SW480 (cell line): ENCODE measurements around the gene KLHL8.

Experiments
- DNase-seq: peaks from one replicate; pipeline ENCODE4 v3.0.0-alpha.2; 2016; ENCODE audit warnings: low spot score

Gene KLHL8

DNA sequence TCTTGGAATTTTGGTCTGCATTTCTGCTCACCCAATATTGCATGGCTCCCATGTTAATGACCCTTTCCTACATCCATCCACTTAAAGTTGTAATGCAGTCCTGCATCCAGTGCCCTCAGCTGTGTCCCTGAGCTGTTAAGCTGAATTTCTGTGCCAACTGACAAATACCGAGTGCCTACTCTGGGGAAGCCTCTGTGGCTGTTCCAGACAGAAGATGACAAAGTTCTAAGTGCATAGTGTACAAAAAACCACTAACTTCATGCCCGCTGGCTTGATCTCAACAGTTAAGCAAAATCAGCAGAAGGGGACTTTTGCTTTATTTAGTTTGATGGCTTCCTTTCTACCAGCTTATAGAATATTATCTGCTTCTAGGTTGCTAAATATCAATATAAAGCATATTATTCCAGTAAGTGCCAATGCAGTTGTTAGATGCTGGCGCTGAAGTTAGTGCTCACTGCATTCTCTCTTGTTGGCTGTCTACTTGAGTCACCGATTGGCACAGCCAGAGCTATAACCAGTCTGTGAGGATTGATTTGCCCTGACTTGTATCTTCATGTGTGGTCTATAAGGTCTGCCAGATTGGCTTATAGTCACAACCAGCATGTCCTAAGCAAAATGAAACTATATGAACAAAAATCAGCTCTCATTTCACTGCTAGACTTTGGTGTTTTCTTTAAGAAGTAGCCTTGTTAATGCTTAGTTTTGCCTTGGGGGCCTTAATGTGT is 98.9 kb downstream of the KLHL8 start:
- DNase-seq, result no peak

DNA sequence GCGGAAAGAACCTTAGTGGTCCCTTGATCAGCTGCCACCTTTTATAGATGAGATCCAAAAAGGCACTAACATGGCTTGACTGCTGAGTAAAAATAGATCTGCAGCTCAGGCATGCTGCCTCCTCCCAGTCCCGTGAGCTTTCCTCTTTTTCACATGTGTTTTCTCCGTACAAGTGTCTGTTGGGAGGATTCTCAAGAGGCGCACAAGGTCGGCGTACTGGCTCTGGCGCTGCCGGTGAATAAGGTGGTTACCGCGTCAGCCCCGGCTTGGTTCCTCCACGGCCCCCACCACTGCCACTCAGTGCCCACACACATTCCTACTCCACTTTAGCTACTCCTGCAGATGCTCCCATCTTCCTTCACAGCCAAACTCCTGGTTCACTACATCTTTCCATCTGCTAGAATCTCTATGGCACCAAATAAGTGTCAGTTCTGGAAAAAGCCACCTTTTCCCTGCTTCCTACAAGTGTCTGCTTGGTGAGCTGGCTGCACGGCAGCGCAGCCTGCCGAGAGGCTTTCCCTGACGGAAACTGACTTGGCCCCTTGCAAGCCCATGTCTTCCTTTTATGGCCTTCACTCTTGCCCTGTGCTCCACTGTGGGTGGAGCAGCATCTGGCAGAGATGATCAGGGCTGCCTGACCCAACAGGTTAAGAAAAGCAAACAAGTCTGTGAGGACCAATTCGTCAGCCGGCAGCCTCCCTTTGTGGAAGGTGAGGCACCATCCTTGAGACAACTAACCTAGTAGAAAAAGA is 99.8 kb downstream of the KLHL8 start:
- no peak for DNase-seq

DNA sequence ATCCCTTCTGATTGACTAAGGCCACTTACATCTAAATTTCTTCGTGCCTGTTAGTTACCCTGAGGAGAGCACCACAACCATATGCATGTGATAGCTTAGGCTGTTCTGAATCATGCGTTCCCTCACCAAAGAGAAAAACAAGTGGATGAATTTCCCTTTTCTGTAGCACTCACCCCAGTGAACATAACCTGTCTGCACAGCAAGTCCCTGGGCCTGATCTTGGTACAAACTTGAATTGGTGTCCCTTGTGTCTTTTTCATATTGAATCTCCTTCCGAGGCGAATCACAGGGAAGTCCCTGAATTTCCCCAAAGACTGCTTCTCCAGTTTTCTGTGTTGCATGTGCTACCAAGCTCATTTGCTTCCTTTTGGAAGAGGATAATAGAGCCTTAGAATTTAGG is 100.4 kb downstream of the KLHL8 start:
- DNase-seq, result no peak

DNA sequence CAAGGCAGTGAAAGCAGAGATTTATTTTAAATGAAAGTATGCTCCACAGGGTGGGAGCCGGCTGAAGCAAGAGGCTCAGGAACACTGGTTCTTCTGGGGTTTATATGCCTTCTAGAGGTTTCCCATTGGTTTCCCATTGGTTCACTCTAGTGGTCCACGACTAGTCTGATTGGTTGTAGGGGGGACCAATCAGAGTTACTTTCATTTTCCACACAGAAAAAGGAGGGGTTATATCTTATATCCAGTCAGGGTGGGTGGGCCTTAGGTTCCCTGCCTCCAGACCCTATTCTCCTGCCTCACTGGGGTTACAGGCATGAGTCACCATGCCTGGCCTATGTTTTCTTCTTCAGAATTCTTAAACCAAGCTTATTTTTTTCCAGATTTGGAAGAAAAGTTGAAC is 101.6 kb downstream of the KLHL8 start:
- DNase-seq, result no peak

DNA sequence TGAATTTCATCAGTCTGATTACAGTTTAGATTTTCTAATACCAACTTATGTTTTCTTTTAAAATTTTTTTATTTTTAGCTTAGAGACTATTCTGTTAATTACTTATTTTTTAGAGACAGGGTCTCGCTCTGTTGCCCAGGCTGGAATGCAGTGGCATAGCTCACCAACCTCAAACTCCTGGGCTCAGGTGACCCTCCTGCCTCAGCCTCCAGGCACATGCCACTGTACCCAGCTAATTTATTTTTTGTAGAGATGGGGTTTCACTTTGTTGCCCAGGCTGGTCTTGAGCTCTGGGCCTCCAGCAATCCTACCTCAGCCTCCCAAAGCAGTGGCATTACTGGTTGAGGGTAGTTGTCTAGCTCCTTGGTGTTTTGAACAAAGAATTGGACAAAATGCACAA is 102.0 kb downstream of the KLHL8 start:
- DNase-seq, result no peak

DNA sequence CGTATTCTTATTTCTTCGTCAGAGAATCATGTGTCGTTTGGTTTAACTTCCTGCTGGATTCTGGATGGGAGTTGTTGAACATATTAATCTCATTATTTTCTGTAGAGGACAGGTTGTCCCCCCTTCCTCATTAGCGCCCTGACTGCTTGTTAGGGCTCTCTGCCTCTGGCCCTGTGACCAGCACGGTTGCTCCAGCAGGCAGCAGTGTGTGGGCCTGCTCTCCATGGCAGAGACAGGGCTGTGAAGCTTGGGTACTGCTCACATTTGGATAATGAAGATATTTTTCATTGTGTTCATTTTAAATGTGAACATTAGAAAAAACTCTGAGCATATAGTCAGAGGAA is 102.7 kb downstream of the KLHL8 start:
- no peak for DNase-seq

DNA sequence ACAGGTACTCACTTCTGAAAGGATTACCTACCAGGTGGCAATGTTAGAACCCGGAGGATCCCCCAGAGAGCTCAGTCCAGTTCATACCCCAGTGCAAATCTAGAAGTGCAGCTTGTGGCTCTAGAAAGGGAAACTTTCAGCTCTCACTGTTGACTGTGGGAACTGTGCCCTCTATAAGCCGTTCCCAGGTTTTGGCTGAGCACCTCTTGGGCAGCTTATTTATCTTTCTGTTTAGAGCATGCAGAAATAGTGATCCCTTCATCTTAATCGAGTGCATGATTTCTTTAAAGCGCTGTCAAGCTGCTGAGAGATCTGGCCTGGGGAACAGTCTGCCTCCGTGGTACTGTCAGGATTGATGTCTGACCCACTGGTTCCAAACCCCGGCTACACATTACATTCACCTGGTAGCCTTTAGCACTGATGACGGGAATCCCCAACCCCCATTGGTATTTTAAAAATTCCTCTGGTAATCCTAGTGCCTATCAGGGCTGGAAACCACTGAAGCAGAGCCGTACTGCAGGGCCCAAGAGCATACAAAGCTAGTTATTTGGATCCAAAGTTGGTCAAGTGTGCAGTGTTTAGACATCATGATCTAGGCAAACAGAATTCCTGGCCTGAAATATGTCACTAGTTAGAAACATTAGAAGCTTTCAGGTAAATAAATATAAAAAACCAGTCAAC is 103.2 kb downstream of the KLHL8 start:
- no peak for DNase-seq

DNA sequence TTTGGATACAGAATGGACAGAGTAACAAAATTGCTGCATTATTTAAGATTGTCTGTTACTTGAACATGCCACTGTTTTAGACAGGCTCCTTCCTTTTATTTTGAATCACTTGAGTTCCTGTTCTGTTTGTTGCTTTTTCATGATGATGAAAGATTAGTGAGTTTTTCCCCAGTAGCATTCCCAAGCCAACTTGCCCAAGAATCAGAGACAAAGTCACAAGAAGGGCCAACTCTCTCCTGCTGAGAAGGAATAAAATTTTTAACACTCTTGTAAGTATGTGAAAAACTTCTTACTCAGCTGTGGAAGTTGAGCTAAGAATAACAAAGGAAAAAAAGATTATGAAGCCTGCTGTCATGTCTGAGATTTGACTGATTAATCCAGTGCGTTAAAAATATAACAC is 104.2 kb downstream of the KLHL8 start:
- no peak for DNase-seq

DNA sequence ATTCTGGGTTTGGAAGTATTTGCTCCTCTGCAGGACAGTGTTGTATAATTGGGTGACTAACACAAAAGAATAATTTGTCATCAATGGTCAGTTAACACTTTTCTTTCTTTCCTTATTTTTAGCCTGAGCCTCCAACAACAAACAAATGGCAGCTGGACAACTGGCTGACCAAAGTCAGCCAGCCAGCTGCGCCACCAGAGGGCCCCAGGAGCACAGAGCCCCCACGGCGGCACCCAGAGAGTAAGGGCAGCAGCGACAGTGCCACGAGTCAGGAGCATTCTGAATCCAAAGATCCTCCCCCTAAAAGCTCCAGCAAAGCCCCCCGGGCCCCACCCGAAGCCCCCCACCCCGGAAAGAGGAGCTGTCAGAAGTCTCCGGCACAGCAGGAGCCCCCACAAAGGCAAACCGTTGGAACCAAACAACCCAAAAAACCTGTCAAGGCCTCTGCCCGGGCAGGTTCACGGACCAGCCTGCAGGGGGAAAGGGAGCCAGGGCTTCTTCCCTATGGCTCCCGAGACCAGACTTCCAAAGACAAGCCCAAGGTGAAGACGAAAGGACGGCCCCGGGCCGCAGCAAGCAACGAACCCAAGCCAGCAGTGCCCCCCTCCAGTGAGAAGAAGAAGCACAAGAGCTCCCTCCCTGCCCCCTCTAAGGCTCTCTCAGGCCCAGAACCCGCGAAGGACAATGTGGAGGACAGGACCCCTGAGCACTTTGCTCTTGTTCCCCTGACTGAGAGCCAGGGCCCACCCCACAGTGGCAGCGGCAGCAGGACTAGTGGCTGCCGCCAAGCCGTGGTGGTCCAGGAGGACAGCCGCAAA is 106.0 kb downstream of the KLHL8 start:
- DNase-seq, result no peak

DNA sequence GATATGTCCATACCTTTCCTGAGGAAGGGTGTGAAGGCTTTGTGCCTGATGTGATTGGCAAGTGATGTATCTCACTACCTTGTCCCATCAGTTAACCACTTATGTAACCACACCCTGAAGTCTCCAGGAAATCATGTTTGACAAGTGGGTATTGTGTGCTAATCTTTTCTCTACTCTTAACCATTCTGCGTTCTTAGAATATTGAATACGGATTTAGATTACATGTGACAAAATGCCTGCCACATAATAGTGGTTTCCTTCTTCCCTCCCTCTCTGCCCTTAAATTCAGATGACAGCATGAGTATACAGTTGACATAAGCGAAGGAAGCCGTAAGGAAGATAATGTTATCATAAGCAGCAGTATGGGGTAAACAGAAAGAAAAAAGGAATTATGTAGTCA is 108.4 kb downstream of the KLHL8 start:
- no peak for DNase-seq
